ENCODE measurements around the gene TFAP2C.

Gene TFAP2C

DNA sequence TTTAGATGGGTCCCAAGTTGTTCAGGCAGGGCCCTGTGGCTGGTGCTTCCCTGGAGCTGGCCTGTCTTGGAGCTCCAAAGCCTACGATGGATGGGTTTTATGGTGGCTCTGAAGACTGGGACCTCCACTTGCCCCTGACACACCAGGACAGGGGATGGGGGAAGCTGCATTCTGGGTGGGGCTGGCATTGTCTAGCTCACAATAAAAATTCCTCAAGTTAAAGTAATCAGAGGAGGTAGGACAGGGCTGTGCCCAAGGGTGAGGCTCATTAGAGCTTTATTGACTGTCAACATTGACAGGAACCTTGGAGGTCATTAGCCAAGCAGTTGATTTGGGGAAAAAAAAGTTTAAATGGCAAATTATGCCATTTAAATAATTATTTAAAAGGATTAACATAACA, 35.7 kb downstream of the TFAP2C start:
- TF ChIP-seq, protein P1, sequence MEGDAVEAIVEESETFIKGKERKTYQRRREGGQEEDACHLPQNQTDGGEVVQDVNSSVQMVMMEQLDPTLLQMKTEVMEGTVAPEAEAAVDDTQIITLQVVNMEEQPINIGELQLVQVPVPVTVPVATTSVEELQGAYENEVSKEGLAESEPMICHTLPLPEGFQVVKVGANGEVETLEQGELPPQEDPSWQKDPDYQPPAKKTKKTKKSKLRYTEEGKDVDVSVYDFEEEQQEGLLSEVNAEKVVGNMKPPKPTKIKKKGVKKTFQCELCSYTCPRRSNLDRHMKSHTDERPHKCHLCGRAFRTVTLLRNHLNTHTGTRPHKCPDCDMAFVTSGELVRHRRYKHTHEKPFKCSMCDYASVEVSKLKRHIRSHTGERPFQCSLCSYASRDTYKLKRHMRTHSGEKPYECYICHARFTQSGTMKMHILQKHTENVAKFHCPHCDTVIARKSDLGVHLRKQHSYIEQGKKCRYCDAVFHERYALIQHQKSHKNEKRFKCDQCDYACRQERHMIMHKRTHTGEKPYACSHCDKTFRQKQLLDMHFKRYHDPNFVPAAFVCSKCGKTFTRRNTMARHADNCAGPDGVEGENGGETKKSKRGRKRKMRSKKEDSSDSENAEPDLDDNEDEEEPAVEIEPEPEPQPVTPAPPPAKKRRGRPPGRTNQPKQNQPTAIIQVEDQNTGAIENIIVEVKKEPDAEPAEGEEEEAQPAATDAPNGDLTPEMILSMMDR (IDR thresholded peaks at IDR 0.05; ENCODE audit: control insufficient read depth, extremely low read depth, insufficient read depth), result no peak
- DNase-seq (ENCODE audit: low read depth), result no peak
- no peak overlapping the region for H3K4me3 ChIP-seq (ENCODE audit: low read depth, low read length)

DNA sequence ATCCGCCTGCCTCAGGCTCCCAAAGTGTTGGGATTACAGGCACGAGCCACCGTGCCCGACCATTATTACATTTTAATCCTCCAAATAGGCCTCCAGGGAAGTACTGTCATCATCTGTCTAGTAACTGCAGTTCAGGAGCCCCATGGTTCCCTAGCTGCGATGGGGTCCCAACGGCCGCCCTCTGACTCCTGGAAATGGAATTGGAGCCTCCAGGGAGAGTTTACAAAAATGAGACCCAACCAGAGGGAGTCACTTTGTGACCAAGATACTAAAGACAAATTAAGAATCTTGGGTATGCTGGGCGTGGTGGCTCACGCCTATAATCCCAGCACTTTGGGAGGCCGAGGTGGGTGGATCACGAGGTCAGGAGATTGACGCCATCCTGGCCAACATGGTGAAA, 36.7 kb downstream of the TFAP2C start:
- no peak overlapping the region for H3K4me3 ChIP-seq (ENCODE audit: low read depth, low read length)
- no peak for DNase-seq (ENCODE audit: low read depth)
- TF ChIP-seq, protein P1 (IDR thresholded peaks at IDR 0.05; ENCODE audit: control insufficient read depth, extremely low read depth, insufficient read depth), result no peak

DNA sequence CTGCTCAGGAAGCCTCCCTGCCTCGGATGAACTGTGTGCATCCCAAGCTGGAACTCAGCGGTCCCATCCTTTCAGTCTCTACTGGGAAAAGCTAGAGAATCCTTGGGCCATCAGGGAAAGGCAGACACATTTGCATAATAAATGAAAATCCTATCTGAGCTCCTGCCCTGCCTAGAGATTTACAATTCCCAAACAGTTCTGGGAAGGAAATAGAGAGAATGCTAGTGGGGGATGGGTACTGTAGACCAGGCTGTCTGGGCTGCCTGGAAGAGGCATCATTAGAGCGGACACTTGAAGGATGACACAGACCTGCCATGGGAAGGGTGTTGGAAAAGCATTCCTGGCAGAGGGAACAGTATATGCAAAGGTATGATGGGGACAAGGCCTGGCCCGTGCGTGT, 44.3 kb downstream of the TFAP2C start:
- TF ChIP-seq, protein P1 (IDR thresholded peaks at IDR 0.05; ENCODE audit: control insufficient read depth, extremely low read depth, insufficient read depth), result no peak
- DNase-seq (ENCODE audit: low read depth), result no peak

DNA sequence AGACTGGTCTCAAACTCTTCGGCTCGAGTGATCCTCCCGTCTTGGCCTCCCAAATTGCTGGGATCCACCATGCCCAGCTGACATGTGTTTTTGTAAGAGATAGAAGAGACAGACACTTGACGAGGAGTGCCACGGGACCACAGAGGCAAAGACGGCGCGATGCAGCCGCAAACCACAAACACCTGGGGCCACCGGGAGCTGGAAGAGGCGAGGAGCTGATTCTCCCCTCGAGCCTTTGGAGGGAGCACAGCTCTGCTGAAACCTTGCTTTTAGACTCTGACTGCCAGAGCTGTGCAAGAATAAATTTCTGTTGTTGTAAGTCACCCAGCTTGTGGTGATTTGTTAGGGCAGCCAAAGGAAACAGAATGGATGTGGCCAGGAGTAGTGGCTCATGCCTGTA, 46.9 kb downstream of the TFAP2C start:
- no peak for DNase-seq (ENCODE audit: low read depth)

More for the DNA sequence above, 44.3 kb downstream of the TFAP2C start:
- no peak overlapping the region for H3K4me3 ChIP-seq (ENCODE audit: low read depth, low read length)

DNA sequence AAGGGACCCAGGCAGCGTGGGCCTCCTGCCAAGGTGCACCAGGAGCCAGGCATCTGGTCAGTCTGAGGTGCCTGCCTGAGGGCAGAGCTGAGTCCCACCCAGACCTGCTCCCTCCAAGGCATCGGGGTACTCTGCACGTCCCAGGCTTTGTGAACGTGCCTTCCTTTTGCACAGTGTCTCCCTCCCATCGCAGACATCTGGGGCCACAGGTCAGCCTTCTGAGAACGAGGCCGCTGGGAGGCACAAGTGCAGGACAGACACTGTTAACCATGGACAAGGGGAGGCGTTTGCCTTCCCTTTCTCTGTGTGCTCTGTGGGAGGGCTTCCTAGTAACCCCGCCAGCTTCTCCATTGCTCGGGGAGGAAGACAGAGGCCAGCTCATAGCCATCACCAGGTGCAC, 47.6 kb downstream of the TFAP2C start:
- DNase-seq (ENCODE audit: low read depth), result no peak
- H3K4me3 ChIP-seq (ENCODE audit: low read depth, low read length), result no peak overlapping the region
- TF ChIP-seq, protein P1 (IDR thresholded peaks at IDR 0.05; ENCODE audit: control insufficient read depth, extremely low read depth, insufficient read depth), result no peak

More for the DNA sequence above, 46.9 kb downstream of the TFAP2C start:
- TF ChIP-seq, protein P1 (IDR thresholded peaks at IDR 0.05; ENCODE audit: control insufficient read depth, extremely low read depth, insufficient read depth), result no peak
- H3K4me3 ChIP-seq (ENCODE audit: low read depth, low read length), result no peak overlapping the region

DNA sequence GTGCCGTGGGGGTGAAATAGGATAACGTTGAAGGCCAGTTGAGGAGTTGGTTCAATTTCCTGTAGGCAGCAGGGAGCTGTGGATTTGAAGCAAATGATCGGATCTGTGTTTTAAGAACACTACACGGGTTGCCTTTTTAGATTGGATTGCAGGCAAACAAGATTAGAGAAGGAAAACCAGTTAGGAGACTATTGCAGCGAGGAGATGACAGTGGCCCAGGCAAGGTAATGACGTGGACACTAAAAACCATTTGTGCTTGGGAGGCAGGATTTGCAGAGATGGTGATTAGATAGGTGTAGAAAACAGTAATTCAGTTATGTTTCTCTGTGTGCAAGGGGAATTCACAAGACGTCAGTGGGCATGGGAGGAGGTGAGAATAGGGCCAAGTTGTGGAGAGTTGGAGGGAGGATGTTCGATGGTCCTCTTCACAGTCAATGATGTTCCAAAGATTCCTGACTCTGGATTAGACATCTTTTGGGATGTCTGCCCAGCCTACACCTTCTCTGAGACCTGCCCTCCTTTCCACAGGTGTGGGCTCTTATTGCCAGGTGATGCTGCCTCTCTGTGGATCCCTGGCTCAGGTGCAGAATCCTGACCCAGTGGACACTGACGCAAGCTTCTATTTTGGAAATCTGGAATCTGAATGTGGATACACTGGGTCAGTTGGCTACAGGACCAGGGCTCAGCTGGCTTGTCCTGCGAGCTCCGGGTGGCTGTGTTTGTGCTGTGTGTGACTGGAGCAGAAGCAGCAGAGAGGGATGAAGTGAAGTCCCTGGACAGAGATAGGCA, 54.2 kb downstream of the TFAP2C start:
- no peak for DNase-seq (ENCODE audit: low read depth)
- H3K4me3 ChIP-seq (ENCODE audit: low read depth, low read length), result no peak overlapping the region
- TF ChIP-seq, protein P1 (IDR thresholded peaks at IDR 0.05; ENCODE audit: control insufficient read depth, extremely low read depth, insufficient read depth), result no peak

DNA sequence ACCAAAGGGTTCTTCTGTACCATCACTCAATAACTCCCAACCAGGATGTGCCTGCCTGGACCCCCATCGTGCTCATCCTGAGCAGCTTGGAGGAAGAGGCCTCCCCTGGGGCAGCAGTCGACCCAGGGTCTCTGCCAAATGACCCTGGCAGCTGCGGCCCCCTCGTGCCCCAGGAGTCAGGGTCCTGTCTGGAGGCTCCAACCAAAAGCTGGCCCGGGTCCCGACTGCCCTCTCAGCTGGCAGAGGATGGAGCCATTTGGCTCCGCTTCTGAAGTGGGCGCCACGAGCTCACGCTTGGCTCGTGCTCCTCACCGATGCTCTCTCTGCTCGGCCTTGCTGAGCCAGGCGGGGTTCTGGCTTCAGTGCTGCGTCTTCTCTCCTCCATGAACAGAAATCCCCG, 56.8 kb downstream of the TFAP2C start:
- TF ChIP-seq, protein P1 (IDR thresholded peaks at IDR 0.05; ENCODE audit: control insufficient read depth, extremely low read depth, insufficient read depth), result no peak
- DNase-seq (ENCODE audit: low read depth), result no peak

More for the DNA sequence above, 56.8 kb downstream of the TFAP2C start:
- H3K4me3 ChIP-seq (ENCODE audit: low read depth, low read length), result no peak overlapping the region

Measured in LNCaP clone FGC (cell line).